HEK293 (cell line): ENCODE data around the gene AFF2.

Experiments used
- CTCF ChIA-PET: fragments of 350-600 bp; formaldehyde crosslinking; extraction: SDS; loops from one replicate; lab custom pipeline; 2021; ENCODE audit warnings: antibody characterized with exemption; lab: Yijun Ruan, JAX
- POLR2A ChIA-PET: fragments of 300-600 bp; formaldehyde crosslinking; extraction: SDS; loops from one replicate; lab custom pipeline; 2020; ENCODE audit warnings: antibody characterized with exemption, inconsistent platforms; lab: Yijun Ruan, JAX
- H3K27ac ChIP-seq: fragments of 200-500 bp; sonication (Bioruptor generic); 2 replicates; pipeline ENCODE4 v1.5.1; 2014; ENCODE audit warnings: low read depth, low read length, control low read depth, inconsistent platforms; ENCODE audit errors: extremely low read depth
- H3K36me3 ChIP-seq, 2 experiments: fragments of 200-500 bp in 1 of 2; sonication (Bioruptor generic) in 1 of 2; 1 replicate in 1 of 2; 2 replicates in 1 of 2; pipeline ENCODE4 v1.5.1; 2014 to 2017; ENCODE audit warnings: inconsistent platforms in 2 of 2, low read length in 2 of 2; ENCODE audit not compliant: control insufficient read depth in 2 of 2, insufficient read depth in 1 of 2
- H3K4me1 ChIP-seq: fragments of 200-500 bp; sonication (Bioruptor generic); 2 replicates; pipeline ENCODE4 v1.5.1; 2014; ENCODE audit warnings: mild to moderate bottlenecking, low read length, inconsistent platforms; ENCODE audit not compliant: control insufficient read depth, insufficient read depth
- H3K4me3 ChIP-seq: 2 replicates; pipeline ENCODE4 v1.5.1; 2011; ENCODE audit warnings: low read depth, mild to moderate bottlenecking, control low read depth, low read length, moderate library complexity
- H3K9me3 ChIP-seq: fragments of 200-500 bp; sonication (Bioruptor generic); 2 replicates; pipeline ENCODE4 v1.5.1; 2014; ENCODE audit warnings: low read depth, low read length, inconsistent platforms; ENCODE audit not compliant: control insufficient read depth, insufficient read depth
- EGR2 ChIP-seq: fragments of 450-650 bp; formaldehyde crosslinking; IDR thresholded peaks from 2 replicates; pipeline ENCODE4 v1.5.1; 2016; ENCODE audit warnings: low read depth, missing biosample characterization, missing genetic modification characterization
- HOXC10 ChIP-seq: sonication (generic); formaldehyde crosslinking; IDR thresholded peaks from 2 replicates; pipeline ENCODE4 v1.8.1; 2023; ENCODE audit warnings: mild to moderate bottlenecking, missing genetic modification reagents
- KLF16 ChIP-seq: fragments of 450-650 bp; formaldehyde crosslinking; IDR thresholded peaks from 2 replicates; pipeline ENCODE4 v1.5.1; 2017; ENCODE audit warnings: missing biosample characterization, missing genetic modification characterization
- SCRT1 ChIP-seq: fragments of 450-650 bp; formaldehyde crosslinking; IDR thresholded peaks from 2 replicates; pipeline ENCODE4 v1.5.1; 2016; ENCODE audit warnings: missing biosample characterization, missing genetic modification characterization, borderline replicate concordance
- TRIM28 ChIP-seq: IDR thresholded peaks from 2 replicates; pipeline ENCODE4 v1.6.1; 2011; ENCODE audit warnings: low read length, control low read depth, borderline replicate concordance
- ZBTB20 ChIP-seq: fragments of 450-650 bp; formaldehyde crosslinking; IDR thresholded peaks from 2 replicates; pipeline ENCODE4 v1.5.1; 2016; ENCODE audit warnings: missing biosample characterization, missing genetic modification characterization
- ZFP69B ChIP-seq: fragments of 450-650 bp; formaldehyde crosslinking; IDR thresholded peaks from 2 replicates; pipeline ENCODE4 v1.5.1; 2016; ENCODE audit warnings: missing biosample characterization, missing genetic modification characterization
- ZNF18 ChIP-seq: fragments of 450-650 bp; formaldehyde crosslinking; IDR thresholded peaks from 2 replicates; pipeline ENCODE4 v1.5.1; 2016; ENCODE audit warnings: missing biosample characterization, missing genetic modification characterization
- ZNF211 ChIP-seq: fragments of 450-650 bp; formaldehyde crosslinking; IDR thresholded peaks from 2 replicates; pipeline ENCODE4 v1.5.1; 2016; ENCODE audit warnings: low read depth, missing biosample characterization, missing genetic modification characterization
- ZNF274 ChIP-seq, 2 experiments: fragments of 200-500 bp in 1 of 2; fragments of 450-650 bp in 1 of 2; sonication (Bioruptor generic) in 1 of 2; formaldehyde crosslinking in 1 of 2; IDR thresholded peaks; 2 replicates each; pipeline versions ENCODE4 v1.5.1 to v1.6.1; 2014 to 2016; ENCODE audit warnings: borderline replicate concordance in 1 of 2, inconsistent platforms in 1 of 2, low read length in 1 of 2, missing biosample characterization in 1 of 2, missing genetic modification characterization in 1 of 2
- ZNF501 ChIP-seq: fragments of 450-650 bp; formaldehyde crosslinking; IDR thresholded peaks from 2 replicates; pipeline ENCODE4 v1.5.1; 2016; ENCODE audit warnings: missing biosample characterization, missing genetic modification characterization
- ZNF610 ChIP-seq: fragments of 450-650 bp; formaldehyde crosslinking; IDR thresholded peaks from 2 replicates; pipeline ENCODE4 v1.5.1; 2016; ENCODE audit warnings: missing biosample characterization, missing genetic modification characterization, borderline replicate concordance
- ZNF707 ChIP-seq: fragments of 450-650 bp; formaldehyde crosslinking; IDR thresholded peaks from 2 replicates; pipeline ENCODE4 v1.5.1; 2016; ENCODE audit warnings: missing biosample characterization, missing genetic modification characterization
- ZNF792 ChIP-seq: fragments of 450-650 bp; formaldehyde crosslinking; IDR thresholded peaks from 2 replicates; pipeline ENCODE4 v1.5.1; 2016; ENCODE audit warnings: missing biosample characterization, missing genetic modification characterization
- ZSCAN4 ChIP-seq: fragments of 450-650 bp; formaldehyde crosslinking; IDR thresholded peaks from 2 replicates; pipeline ENCODE4 v1.5.1; 2017; ENCODE audit warnings: missing biosample characterization, missing genetic modification characterization
- TF ChIP-seq, protein P1 (sequence below): fragments of 450-650 bp; formaldehyde crosslinking; IDR thresholded peaks from 2 replicates; pipeline ENCODE4 v1.5.1; 2016; ENCODE audit warnings: missing biosample characterization, missing genetic modification characterization
- TF ChIP-seq, protein P2 (sequence below): fragments of 450-650 bp; formaldehyde crosslinking; IDR thresholded peaks from 2 replicates; pipeline ENCODE4 v1.5.1; 2016; ENCODE audit warnings: missing biosample characterization, missing genetic modification characterization, borderline replicate concordance

The AFF2 gene

DNA sequence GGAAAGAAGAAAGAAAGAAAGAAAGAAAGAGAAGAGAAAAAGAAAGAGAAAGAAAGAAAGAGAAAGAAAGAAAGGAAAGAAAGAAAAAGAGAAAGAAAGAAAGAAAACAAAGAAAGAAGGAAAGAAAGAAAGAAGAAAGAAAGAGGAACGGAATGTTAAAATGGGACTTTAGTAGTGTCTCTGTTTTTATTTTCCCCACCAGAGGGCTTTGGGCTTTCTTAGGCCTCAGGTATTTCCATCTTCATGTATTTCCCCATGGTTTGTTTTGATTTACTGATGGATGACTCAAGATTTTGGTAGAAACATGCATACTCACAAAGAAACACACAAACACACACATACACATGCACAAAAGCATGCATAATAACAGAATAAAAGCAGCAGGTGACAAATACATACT lies 181.2 kb downstream of the AFF2 start:
- H3K9me3 ChIP-seq, result no peaks in the 10 kb centered on the region
- no peak overlapping the region for H3K27ac ChIP-seq
- H3K36me3 ChIP-seq, result no peaks in the 10 kb centered on the region
- ChIA-PET CTCF (interaction anchor here (1.0 kb wide), 1 partner anchor 606 kb away, joined by 3 read pairs; no protein-coding TSS in a partner anchor), POLR2A (no interaction called here)
- peak; percentile 80 for TF ChIP-seq ZSCAN4 (tag by site-specific recombination)
- no peak for TF ChIP-seq KLF16 (tag by site-specific recombination)
- H3K4me1 ChIP-seq, result no peaks in the 10 kb centered on the region
- no peak overlapping the region for H3K4me3 ChIP-seq

DNA sequence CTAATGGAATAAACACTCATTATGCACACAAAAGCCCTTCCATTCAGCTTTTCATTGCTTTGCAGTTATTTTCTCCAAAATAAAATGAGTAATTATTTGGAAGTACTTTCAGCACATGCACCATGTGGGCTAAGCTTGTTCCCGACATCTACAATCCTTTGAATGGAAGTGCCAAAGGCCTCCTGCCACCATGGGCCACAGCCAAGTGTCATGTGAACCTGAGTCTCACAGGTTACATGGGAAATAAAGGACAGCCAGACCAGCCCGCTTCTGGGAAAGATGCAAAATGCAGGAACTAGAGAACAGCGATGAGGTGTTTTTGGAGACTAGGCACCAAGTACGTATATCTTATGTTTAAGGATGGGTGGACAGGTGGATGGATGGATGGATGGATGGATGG lies 181.8 kb downstream of the AFF2 start:
- no peak for TF ChIP-seq ZNF18 (tag by site-specific recombination)
- TF ChIP-seq, protein P1, sequence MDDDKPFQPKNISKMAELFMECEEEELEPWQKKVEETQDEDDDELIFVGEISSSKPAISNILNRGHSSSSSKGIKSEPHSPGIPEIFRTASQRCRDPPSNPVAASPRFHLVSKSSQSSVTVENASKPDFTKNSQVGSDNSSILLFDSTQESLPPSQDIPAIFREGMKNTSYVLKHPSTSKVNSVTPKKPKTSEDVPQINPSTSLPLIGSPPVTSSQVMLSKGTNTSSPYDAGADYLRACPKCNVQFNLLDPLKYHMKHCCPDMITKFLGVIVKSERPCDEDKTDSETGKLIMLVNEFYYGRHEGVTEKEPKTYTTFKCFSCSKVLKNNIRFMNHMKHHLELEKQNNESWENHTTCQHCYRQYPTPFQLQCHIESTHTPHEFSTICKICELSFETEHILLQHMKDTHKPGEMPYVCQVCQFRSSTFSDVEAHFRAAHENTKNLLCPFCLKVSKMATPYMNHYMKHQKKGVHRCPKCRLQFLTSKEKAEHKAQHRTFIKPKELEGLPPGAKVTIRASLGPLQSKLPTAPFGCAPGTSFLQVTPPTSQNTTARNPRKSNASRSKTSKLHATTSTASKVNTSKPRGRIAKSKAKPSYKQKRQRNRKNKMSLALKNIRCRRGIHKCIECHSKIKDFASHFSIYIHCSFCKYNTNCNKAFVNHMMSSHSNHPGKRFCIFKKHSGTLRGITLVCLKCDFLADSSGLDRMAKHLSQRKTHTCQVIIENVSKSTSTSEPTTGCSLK, result no peak
- no peak for TF ChIP-seq ZNF211 (tag by site-specific recombination)
- no peak for TF ChIP-seq EGR2 (tag by site-specific recombination)
- no peak for TF ChIP-seq SCRT1 (tag by site-specific recombination)
- no peak for TF ChIP-seq ZNF792 (tag by site-specific recombination)
- TF ChIP-seq, protein P2, sequence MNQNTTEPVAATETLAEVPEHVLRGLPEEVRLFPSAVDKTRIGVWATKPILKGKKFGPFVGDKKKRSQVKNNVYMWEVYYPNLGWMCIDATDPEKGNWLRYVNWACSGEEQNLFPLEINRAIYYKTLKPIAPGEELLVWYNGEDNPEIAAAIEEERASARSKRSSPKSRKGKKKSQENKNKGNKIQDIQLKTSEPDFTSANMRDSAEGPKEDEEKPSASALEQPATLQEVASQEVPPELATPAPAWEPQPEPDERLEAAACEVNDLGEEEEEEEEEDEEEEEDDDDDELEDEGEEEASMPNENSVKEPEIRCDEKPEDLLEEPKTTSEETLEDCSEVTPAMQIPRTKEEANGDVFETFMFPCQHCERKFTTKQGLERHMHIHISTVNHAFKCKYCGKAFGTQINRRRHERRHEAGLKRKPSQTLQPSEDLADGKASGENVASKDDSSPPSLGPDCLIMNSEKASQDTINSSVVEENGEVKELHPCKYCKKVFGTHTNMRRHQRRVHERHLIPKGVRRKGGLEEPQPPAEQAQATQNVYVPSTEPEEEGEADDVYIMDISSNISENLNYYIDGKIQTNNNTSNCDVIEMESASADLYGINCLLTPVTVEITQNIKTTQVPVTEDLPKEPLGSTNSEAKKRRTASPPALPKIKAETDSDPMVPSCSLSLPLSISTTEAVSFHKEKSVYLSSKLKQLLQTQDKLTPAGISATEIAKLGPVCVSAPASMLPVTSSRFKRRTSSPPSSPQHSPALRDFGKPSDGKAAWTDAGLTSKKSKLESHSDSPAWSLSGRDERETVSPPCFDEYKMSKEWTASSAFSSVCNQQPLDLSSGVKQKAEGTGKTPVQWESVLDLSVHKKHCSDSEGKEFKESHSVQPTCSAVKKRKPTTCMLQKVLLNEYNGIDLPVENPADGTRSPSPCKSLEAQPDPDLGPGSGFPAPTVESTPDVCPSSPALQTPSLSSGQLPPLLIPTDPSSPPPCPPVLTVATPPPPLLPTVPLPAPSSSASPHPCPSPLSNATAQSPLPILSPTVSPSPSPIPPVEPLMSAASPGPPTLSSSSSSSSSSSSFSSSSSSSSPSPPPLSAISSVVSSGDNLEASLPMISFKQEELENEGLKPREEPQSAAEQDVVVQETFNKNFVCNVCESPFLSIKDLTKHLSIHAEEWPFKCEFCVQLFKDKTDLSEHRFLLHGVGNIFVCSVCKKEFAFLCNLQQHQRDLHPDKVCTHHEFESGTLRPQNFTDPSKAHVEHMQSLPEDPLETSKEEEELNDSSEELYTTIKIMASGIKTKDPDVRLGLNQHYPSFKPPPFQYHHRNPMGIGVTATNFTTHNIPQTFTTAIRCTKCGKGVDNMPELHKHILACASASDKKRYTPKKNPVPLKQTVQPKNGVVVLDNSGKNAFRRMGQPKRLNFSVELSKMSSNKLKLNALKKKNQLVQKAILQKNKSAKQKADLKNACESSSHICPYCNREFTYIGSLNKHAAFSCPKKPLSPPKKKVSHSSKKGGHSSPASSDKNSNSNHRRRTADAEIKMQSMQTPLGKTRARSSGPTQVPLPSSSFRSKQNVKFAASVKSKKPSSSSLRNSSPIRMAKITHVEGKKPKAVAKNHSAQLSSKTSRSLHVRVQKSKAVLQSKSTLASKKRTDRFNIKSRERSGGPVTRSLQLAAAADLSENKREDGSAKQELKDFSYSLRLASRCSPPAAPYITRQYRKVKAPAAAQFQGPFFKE (tag by site-specific recombination), result no peak
- TF ChIP-seq, all 188 proteins: peak for 0

DNA sequence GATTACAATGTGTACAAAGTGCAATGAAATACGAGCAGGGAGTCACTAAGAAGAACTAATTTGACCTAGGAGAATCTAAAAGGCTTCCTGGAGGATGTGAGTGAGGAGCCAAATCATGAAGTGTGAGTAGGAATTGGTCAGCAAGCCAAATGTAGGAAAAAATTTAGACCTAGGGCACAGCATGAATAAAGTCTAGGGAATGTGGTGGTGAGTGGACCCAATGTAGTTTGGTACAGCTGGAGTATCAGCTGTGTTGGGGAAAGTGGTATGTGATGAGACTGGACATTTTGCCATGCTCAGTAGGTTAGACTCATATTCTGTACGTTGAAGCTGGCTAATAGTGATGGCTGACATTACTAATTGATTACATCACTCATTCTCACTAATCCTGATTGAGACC lies 191.0 kb downstream of the AFF2 start:
- Histone ChIP-seq H3K27ac (no peak overlapping the region), H3K4me1 (no peaks in the 10 kb centered on the region), H3K36me3 (no peaks in the 10 kb centered on the region), H3K4me3 (no peak overlapping the region), H3K9me3 (no peaks in the 10 kb centered on the region)
- POLR2A ChIA-PET, result no interaction called here
- CTCF ChIA-PET, result no interaction called here
- TF ChIP-seq HOXC10 (CRISPR knock-in tag) (no peak), TRIM28 (no peak), ZNF274 (IDR thresholded peaks at IDR 0.05; ENCODE audit: low read length) (no peak), ZNF274 (tag by site-specific recombination; IDR thresholded peaks at IDR 0.05; ENCODE audit: borderline replicate concordance) (no peak), ZBTB20 (tag by site-specific recombination) (no peak), ZNF610 (tag by site-specific recombination) (no peak), ZNF501 (tag by site-specific recombination) (no peak), ZFP69B (tag by site-specific recombination) (no peak), ZNF707 (tag by site-specific recombination) (no peak)
- TF ChIP-seq, protein P1, result no peak

More for the DNA sequence above, 181.8 kb downstream of the AFF2 start:
- no peak overlapping the region for H3K4me3 ChIP-seq
- H3K4me1 ChIP-seq, result no peaks in the 10 kb centered on the region
- ChIA-PET POLR2A (no interaction called here), CTCF (no interaction called here)
- H3K36me3 ChIP-seq, result no peaks in the 10 kb centered on the region
- no peak overlapping the region for H3K27ac ChIP-seq
- H3K9me3 ChIP-seq, result no peaks in the 10 kb centered on the region
